AG09319 (cell line): ENCODE results near the gene VMO1.

Experiments used
- DNase-seq: peaks from one replicate; pipeline ENCODE4 v3.0.0-alpha.2; 2010; ENCODE audit warnings: low read depth; ENCODE audit errors: extremely low read depth
- CTCF ChIP-seq: IDR thresholded peaks from 2 replicates; pipeline ENCODE4 v1.5.1; 2011; ENCODE audit warnings: low read depth, mild to moderate bottlenecking, inconsistent platforms, low read length, moderate library complexity

Gene VMO1

GRCh38 chr17:4808378-4808767 lies 22.2 kb upstream of the VMO1 start:
- TF ChIP-seq CTCF: no peak
- DNase-seq: no peak

- no peak for TF ChIP-seq CTCF
- DNase-seq: no peak
These were observed 21.6 kb upstream of the VMO1 start for GRCh38 chr17:4807605-4808377.

- DNase-seq: peak; percentile 44
- TF ChIP-seq CTCF: no peak
These were observed 20.8 kb upstream of the VMO1 start, which contains the start of gene PLD2 for GRCh38 chr17:4806777-4807604. Gene PLD2 (plus strand): TSS chr17:4807152. CDS start chr17:4807773, 621 bp downstream.

DNA sequence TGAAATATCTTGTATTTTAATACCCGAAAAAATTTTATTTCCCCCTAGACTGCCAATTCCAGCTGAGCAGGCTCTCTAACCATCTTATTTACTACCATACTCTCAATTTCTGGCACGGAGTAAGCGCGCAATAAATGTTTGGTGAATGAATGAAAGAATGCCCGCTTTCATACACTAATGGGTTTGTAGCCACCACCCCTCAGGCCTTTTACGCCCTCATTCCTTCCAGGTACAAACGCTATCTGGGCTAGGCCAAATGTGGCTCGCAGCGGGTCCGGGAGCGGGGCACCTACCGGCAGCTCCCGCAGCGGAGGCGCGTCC lies 20.3 kb upstream of the VMO1 start:
- TF ChIP-seq CTCF: no peak
- no peak for DNase-seq

DNA sequence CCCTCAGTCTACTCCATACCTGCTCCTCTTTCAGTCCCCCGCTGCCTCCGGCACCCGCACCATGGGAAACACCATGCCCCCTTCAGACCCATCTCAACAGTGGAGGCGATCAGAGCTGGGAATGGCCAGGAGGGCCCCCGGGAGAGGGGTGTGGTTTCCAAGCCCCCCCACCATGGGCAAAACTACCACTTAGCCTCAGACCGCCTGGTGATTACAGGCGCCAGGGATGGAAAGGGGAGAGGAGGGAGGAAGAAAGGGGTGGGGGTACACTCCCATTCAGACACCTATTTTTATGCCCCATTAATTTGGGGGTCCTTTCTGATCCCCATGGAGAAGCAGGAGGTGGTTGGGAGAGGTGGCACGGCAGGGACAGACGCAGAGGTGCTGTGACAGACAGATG lies 16.1 kb upstream of the VMO1 start, which contains the start of gene C17orf114:
Gene C17orf114 (minus strand): TSS at position 101 of the 400 bp plus-strand sequence.
- no peak for DNase-seq
- TF ChIP-seq CTCF: no peak

- TF ChIP-seq CTCF: no peak
- no peak for DNase-seq
These were observed 14.5 kb upstream of the VMO1 start for GRCh38 chr17:4800462-4801196.
